Transverse colon (tissue), 4 donors: ENCODE data around the gene ITPR2. TPM values are rescaled to one million over a fixed set of nuclear protein-coding genes. Genes with fewer than 3 reads are reported as not detected.
"Not testable (repeated sequence)": the region's sequence is repeated elsewhere in the genome, so short reads cannot be mapped to it uniquely, and the experiment has no call there.

ENCODE experiments used
- DNase-seq: peaks from one replicate; pipeline ENCODE4 v3.0.0-alpha.2; 2019
- H3K27ac ChIP-seq, 4 donors: fragments of 200-600 bp; sonication (generic); 2 replicates each; pipeline ENCODE4 v1.5.1; 2016 to 2018; ENCODE audit warnings: inconsistent platforms in 4 of 4
- H3K27me3 ChIP-seq: fragments of 200-600 bp; sonication (generic); 2 replicates; pipeline ENCODE4 v1.5.1; 2017; ENCODE audit warnings: inconsistent platforms
- H3K36me3 ChIP-seq, 4 donors: fragments of 200-600 bp; sonication (generic); 2 replicates each; pipeline ENCODE4 v1.5.1; 2017 to 2019; ENCODE audit warnings: inconsistent platforms in 4 of 4
- H3K4me1 ChIP-seq, 4 donors: fragments of 200-600 bp; sonication (generic); 2 replicates each; pipeline ENCODE4 v1.5.1; 2017 to 2020; ENCODE audit warnings: inconsistent platforms in 4 of 4
- H3K4me3 ChIP-seq, 4 donors: fragments of 200-600 bp; sonication (generic); 1 replicate in 1 of 4; 2 replicates in 3 of 4; pipeline versions ENCODE4 v1.5.1 to v1.6.1; 2017 to 2019; ENCODE audit warnings: inconsistent platforms in 4 of 4
- H3K9me3 ChIP-seq, 2 donors: fragments of 200-600 bp; sonication (generic); 2 replicates each; pipeline ENCODE4 v1.5.1; 2017 to 2019; ENCODE audit warnings: inconsistent platforms in 2 of 2
- CTCF ChIP-seq, 5 experiments: fragments of 200-600 bp in 3 of 5; fragments of 450-650 bp in 2 of 5; sonication (generic) in 3 of 5; IDR thresholded peaks; 1 replicate in 2 of 5; 2 replicates in 3 of 5; pipeline ENCODE4 v1.5.1; 2016 to 2017; ENCODE audit warnings: antibody characterized with exemption in 5 of 5, inconsistent platforms in 3 of 5, mild to moderate bottlenecking in 2 of 5, moderate library complexity in 1 of 5
- EP300 ChIP-seq: sonication (generic); formaldehyde crosslinking; IDR thresholded peaks from one replicate; pipeline ENCODE4 v1.6.1; 2017; ENCODE audit warnings: antibody characterized with exemption, low read depth
- POLR2A ChIP-seq: fragments of 450-650 bp; IDR thresholded peaks from one replicate; pipeline ENCODE4 v1.6.1; 2016; ENCODE audit warnings: antibody characterized with exemption, mild to moderate bottlenecking, moderate library complexity
- POLR2AphosphoS5 ChIP-seq, 3 donors: sonication (generic); formaldehyde crosslinking; IDR thresholded peaks; one replicate each; pipeline ENCODE4 v1.6.1; 2016; ENCODE audit warnings: antibody characterized with exemption in 3 of 3
- WGBS, 2 donors: methylation state at CpG; one replicate each; pipeline ENCODE4 v1.1.5; 2018; ENCODE audit warnings: low coverage in 1 of 2; 5-methylcytosine and 5-hydroxymethylcytosine counted together
- in situ Hi-C, 4 donors: fragments of 200-750 bp; cut with MboI; loops; one replicate each; pipeline versions ENCODE4 v1.15.0 to v1.15.1; 2017; ENCODE audit warnings: low sequenced_read_pairs in 3 of 4, low pct_ligation_motif_present in 1 of 4, low pct_unique_long_range_greater_than_20kb in 1 of 4
- intact Hi-C: fragments of 100-400 bp; cut with DNase I; formaldehyde crosslinking; loops from one replicate; pipeline ENCODE4 v1.15.1; 2023; ENCODE audit warnings: low total_unique reads
- total RNA-seq, 4 donors: library from RNA; depleted of rRNA; stranded (reverse); fragments of >200 nt; gene quantifications; one replicate each; pipeline ENCODE4 v1.1.0, GENCODE V29; 2016

Gene ITPR2
- total RNA-seq, 4 donors from 2014 or later = 29.8 to 60.5 (median 41.2) TPM

DNA sequence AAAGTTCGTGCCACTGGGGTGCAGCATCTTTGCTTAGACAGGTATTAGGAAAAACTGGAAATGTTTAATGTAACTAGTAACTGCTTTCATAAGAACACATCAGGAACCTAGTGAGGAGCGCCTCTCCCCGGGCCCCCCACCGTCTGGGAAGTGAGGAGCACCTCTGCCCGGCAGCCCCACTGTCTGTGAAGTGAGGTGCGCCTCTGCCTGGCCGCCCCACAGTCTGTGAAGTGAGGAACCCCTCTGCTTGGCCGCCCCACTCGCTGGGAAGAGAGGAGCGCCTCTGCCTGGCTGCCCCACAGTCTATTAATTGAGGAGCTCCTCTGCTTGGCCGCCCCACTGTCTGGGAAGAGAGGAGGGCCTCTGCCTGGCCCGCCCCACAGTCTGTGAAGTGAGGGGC is 224.7 kb downstream of the ITPR2 start:
- H3K4me1 ChIP-seq = no peaks in the 10 kb centered on the region
- intact Hi-C loops (no loop called here), in situ Hi-C loops (no loop called here)
- H3K36me3 ChIP-seq = no peaks in the 10 kb centered on the region
- 95 to 100% methylated on average over 2 to 12 of the region's 12 CpGs for WGBS, 2 donors
- no peaks in the 10 kb centered on the region for H3K27me3 ChIP-seq
- no peaks in the 10 kb centered on the region for H3K9me3 ChIP-seq
- no peak for TF ChIP-seq POLR2A
- no peak for DNase-seq
- no peak overlapping the region for H3K27ac ChIP-seq
- no peak overlapping the region for H3K4me3 ChIP-seq

- Histone ChIP-seq H3K4me1 (no peaks in the 10 kb centered on the region), H3K27ac (no peak overlapping the region), H3K36me3 (peaks cover 0 to 5% (median 0%) of the 10 kb centered on the region in 4 donors), H3K27me3 (no peaks in the 10 kb centered on the region), H3K9me3 (no peaks in the 10 kb centered on the region), H3K4me3 (no peak overlapping the region)
- no peak for DNase-seq
- in situ Hi-C loops = no loop called here
- intact Hi-C loops = no loop called here
- TF ChIP-seq CTCF (IDR thresholded peaks at IDR 0.05) = no peak
- no peak for TF ChIP-seq EP300
- TF ChIP-seq POLR2AphosphoS5 (IDR thresholded peaks at IDR 0.05) = no peak
- no peak for TF ChIP-seq POLR2A
Observed at GRCh38 chr12:26606911-26607310, 226.1 kb downstream of the ITPR2 start.

GRCh38 chr12:26604813-26605212 is 228.2 kb downstream of the ITPR2 start:
- H3K27ac ChIP-seq, H3K4me3 ChIP-seq, in situ Hi-C loops, H3K27me3 ChIP-seq, H3K36me3 ChIP-seq, DNase-seq, intact Hi-C loops, H3K9me3 ChIP-seq, H3K4me1 ChIP-seq: not testable (repeated sequence)
- 60 to 92% methylated on average over 1 to 7 of the region's 7 CpGs for WGBS, 2 donors

- no peaks in the 10 kb centered on the region for H3K27me3 ChIP-seq
- H3K27ac ChIP-seq = no peak overlapping the region
- WGBS, 2 donors = 83 to 90% methylated on average over 7 of the region's 7 CpGs
- H3K4me1 ChIP-seq = no peaks in the 10 kb centered on the region
- no peak for DNase-seq
- no peaks in the 10 kb centered on the region for H3K9me3 ChIP-seq
- H3K36me3 ChIP-seq = peaks cover 0 to 13% (median 3%) of the 10 kb centered on the region in 4 donors
- intact Hi-C loops (no loop called here), in situ Hi-C loops (no loop called here)
- TF ChIP-seq POLR2AphosphoS5 (IDR thresholded peaks at IDR 0.05) (no peak), EP300 (no peak), CTCF (IDR thresholded peaks at IDR 0.05) (no peak), POLR2A (no peak)
- H3K4me3 ChIP-seq = no peak overlapping the region
Observed at GRCh38 chr12:26599096-26599695, 233.8 kb downstream of the ITPR2 start.

DNA sequence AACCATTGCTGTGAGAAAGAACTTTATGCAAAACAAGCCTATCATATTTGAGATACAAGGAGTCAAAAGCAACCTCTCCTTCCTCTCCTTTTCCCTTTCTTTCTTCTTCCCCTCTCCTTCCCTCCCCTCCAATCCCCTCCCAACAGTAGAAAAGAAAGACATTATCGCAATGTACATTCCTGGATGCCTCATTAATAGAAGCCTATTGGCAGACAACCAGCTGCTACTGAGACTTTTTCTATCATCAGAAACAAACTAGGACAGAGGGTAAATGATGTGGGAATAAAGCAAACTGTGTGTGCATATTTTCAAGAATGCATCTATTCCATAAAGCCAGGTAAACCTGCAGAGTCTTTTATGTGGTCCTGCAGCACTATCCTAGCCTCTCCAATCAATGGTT is 237.2 kb downstream of the ITPR2 start:
- H3K27me3 ChIP-seq = no peaks in the 10 kb centered on the region
- no peak overlapping the region for H3K4me3 ChIP-seq
- no peaks in the 10 kb centered on the region for H3K9me3 ChIP-seq
- intact Hi-C loops = no loop called here
- peaks cover 0 to 11% (median 4%) of the 10 kb centered on the region in 4 donors for H3K36me3 ChIP-seq
- in situ Hi-C loops = no loop called here
- TF ChIP-seq POLR2AphosphoS5 (IDR thresholded peaks at IDR 0.05) (no peak), EP300 (no peak), POLR2A (no peak), CTCF (IDR thresholded peaks at IDR 0.05) (no peak)
- no peak for DNase-seq
- no peaks in the 10 kb centered on the region for H3K4me1 ChIP-seq
- WGBS, 2 donors = 75 to 97% methylated on average over 1 of the region's 1 CpG
- no peak overlapping the region for H3K27ac ChIP-seq
